NCI-H345 (cell line): Measurements from ENCODE around the gene SLC24A3.
"Not testable (repeated sequence)": the region's sequence is repeated elsewhere in the genome, so short reads cannot be mapped to it uniquely, and the experiment has no call there.

Experiments used
- DNase-seq: peaks from one replicate; lab custom pipeline; 2025; lab: John Stamatoyannopoulos, UW

SLC24A3 gene

GRCh38 chr20:19639471-19640045, 427.1 kb downstream of the SLC24A3 start:
- not testable (repeated sequence) for DNase-seq

DNA sequence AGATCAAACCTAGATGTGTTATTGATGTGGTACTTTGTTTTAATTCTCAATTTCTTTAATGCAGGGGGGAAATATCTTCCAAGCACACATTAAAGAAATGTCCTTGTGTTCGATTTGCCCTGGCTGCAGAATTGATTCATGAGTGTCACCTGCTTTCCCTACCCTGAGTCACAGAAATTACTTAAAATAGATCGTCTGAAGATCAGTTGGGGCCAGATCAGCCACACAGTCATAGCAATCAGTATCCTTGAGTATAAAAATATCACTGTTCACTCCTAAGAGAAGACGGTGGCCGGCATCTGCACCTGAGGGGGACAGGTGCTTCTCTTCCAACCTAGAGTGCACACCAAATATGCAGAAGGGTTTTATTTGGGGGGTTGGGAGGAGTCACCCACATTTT, 430.4 kb downstream of the SLC24A3 start:
- DNase-seq: no peak

DNA sequence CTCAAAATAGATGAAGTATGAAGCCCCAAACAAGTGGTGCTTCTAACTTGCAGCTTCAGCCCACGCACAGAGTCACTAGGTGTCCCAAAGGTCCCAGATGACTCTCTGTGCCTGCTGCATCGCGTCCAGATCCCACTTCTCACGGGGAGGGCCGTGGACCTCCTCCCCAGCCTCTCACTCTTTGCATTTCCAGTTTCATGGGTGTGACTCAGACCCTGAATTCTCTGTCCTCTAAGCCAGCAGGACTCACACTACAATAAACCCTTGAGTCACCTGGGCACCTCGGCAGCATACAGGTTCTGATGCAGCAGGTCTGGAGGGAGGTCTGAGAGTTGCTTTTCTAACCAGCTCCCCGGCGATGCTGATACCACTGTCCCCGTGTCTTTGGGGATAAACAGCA, 431.6 kb downstream of the SLC24A3 start:
- no peak for DNase-seq

DNA sequence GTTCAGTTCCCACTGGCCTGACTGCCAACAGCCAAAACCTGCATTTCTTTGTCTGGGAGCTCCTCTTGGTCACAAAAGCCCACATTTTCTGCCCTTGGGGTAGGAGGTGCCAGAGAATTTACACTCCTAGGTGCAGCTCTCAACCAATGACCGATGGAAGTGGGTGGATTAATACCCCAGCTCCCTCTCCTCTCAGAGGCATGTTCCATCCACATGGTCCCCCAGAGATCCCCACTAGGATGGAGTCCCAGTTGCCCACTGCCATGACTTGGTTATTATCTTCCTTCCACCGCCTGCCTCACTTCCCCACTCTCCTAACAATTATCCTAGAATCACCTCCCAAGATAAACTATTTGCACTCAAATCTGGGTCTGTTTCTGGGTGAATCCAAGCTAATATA, 434.5 kb downstream of the SLC24A3 start:
- DNase-seq: no peak

DNA sequence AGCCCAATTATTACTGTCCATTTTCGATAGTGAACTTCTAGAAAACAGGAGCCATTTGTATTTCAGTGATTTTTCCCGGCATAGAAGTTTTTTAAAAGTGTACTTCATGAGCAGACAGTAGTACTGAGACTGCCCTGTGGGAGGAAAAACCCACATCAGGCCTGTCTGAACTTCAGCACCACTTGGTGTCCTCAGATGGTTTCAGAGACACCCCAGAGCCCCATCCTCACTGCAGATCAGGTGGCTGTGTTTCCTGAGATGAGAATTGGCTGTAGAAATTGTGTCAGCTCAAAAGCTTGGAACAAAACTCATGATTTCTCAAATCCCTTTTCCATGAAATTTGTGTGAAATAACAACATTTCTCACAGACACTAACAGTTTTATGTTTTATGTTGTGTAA, 435.6 kb downstream of the SLC24A3 start:
- DNase-seq: no peak

- DNase-seq: no peak
Measured at GRCh38 chr20:19649041-19649440, 436.6 kb downstream of the SLC24A3 start.

DNA sequence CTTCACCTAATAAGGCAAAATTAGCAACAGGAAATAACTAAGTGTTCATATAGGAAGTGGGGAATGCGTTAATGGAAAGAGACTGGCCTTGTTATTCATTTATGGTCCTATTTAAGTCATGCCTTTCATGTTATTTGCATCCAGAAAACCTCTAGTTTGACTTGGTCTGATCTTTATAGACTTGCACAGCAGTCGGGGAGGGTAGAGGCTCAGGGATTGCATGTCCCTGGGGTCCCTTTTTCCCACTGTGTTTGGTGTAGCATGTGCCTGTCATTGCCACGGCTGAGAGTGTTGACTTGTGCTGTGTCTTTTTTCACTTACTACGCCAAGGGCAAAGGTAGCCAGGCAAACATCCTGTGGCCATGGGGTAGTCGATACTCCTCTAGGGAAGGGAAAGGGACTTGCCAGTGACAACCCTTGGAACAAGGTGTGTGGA, 440.2 kb downstream of the SLC24A3 start:
- DNase-seq: no peak

GRCh38 chr20:19653327-19653726, 440.9 kb downstream of the SLC24A3 start:
- DNase-seq: no peak

GRCh38 chr20:19654921-19655320, 442.5 kb downstream of the SLC24A3 start:
- no peak for DNase-seq

- DNase-seq: no peak
Measured at GRCh38 chr20:19658137-19658536, 445.7 kb downstream of the SLC24A3 start.

- DNase-seq: no peak
Measured at GRCh38 chr20:19659448-19659847, 447.0 kb downstream of the SLC24A3 start.

DNA sequence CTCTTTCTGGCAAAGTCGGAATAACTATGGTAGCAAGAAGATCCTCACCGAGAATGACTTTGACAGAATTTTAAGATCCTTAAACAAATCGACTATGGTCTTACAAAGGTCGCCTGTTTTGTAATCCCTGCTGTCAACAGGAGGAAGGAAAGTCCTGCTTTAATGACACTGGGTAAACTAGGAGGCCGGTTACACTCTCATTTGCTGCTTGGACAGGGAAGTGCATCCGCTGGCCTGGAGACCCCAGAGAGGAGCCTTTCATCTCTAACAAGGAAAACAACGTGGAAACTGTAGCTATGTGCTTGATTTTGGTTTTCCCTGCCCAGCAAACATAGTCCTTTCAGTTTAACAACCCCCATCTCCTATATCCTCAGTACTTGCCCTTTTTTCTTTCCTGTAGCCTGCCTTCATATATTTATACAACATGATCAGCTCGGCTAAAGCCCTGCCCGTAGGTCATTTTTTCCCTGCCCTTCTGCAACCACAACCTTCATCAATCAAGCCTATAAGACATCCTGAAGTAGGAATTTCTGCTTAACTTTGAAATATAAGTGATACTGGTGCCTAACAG, 448.5 kb downstream of the SLC24A3 start:
- no peak for DNase-seq

DNA sequence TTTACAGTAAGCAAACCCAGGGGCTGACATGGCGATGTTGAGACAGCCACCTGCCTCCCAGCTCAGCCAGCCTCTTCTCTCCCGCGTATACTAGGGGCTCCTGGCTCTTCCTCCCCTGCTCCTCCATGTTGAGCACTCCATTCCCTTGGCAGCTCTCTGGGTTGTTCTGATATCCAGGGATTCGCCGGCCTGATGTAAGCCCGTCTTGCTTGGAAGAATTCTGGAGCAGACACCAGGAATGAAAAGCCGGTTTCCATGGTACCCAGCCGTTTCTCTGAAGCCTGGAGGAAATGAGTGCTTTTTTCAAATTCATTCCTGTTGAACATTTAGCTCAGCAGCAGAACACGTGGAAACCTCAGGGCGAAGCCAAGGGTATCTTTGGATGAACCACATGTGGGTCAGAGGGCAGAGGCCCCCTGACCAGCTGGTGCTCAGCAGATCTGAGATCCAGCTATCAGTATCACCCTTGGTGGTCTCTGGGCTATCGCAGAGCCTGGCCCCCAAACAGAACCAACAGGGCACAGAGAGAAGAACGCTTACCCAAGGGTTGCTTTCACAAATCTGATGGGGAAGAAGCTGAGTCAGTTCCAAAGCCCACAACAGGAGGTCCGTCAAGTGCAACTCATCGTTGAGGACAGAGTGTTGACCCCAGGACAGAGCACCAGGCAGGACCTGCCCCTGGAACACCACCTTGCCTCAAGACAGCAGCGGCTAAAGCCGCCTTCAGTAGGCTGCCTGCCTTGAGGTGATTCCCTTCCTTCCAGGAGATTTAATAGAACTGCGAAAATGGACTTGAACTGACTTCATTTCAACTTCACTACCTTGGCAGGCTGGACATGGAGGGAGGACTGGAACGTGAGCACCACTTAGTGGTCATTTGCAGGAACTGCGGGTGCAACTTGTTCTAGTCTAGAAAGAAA, 449.5 kb downstream of the SLC24A3 start:
- DNase-seq: peak; percentile 73

DNA sequence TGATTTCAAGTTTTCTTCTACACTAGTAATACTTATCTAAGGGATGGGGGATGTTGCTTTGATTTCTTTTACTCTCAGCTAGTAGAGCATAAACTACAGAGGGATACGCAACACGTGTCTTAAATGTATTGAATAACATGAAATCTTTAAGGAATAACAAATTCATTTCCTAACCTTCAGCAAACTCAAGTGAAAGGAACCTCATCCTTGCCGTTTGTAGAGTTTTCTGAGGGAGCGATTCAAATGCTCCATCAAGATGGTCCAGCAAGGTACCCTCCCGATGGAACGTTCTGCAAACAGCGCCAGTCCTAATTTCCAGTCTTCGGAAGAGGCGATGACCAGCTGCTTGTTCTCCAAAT, 450.2 kb downstream of the SLC24A3 start:
- no peak for DNase-seq

GRCh38 chr20:19668418-19668817, 456.0 kb downstream of the SLC24A3 start:
- no peak for DNase-seq

GRCh38 chr20:19670829-19671228, 458.4 kb downstream of the SLC24A3 start:
- DNase-seq: no peak

GRCh38 chr20:19671374-19671773, 458.9 kb downstream of the SLC24A3 start:
- no peak for DNase-seq

DNA sequence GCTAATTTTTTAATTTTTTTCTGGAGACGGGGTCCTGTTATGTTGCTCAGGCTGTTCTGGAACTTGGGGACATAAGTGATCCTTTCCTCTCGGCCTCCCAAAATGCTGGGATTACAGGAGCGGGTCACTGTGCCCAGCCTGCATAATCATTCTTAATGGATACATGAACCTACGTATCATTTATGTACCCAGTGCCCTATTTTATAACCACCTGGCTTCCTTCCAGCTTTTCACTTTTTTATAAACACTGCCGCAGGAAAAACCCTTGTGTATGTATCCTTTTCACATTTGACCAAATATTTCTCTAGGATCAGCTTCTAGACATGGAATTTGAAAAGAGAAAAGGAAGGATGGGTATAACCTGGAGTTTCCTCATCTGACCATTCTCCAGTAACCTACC, 460.1 kb downstream of the SLC24A3 start:
- peak; percentile 31 for DNase-seq

- no peak for DNase-seq
Measured at GRCh38 chr20:19673575-19673974, 461.1 kb downstream of the SLC24A3 start.

DNA sequence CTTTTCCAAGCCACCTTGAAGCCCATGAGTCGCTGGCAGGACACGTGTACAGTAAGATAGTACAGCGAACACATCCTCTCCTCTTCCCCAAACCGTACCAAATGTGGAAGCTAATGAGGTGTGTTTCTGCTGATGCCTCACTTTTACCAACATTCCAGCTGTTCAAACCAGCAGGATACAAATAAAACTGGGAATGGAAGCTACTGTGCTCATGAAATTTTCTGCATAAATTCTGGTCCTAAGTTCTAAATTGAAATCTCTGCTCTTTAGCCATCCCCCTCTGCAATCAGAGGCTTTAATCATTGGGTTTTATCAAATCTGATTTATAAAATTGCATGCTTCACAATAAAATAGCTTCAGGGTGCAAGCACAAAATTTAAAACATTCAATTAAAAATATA, 463.8 kb downstream of the SLC24A3 start:
- no peak for DNase-seq

- no peak for DNase-seq
Measured at GRCh38 chr20:19677336-19677735, 464.9 kb downstream of the SLC24A3 start.

DNA sequence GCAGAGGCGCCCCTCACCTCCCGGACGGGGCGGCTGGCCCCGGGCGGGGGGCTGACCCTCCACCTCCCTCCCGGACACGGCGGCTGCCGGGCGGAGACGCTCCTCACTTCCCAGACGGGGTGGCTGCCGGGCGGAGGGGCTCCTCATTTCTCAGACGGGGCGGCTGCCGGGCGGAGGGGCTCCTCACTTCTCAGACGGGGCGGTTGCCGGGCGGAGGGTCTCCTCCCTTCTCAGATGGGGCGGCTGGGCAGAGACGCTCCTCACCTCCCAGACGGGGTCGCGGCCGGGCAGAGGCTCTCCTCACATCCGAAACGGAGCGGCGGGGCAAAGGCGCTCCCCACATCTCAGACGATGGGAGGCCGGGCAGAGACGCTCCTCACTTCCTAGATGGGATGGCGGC, 466.1 kb downstream of the SLC24A3 start:
- DNase-seq: not testable (repeated sequence)

GRCh38 chr20:19679900-19680495, 467.6 kb downstream of the SLC24A3 start:
- no peak for DNase-seq
